GM21381 (cell line): Measurements from ENCODE around the gene CD5L.

ENCODE experiments used
- ATAC-seq: cut with Tn5 transposase; IDR thresholded peaks from one replicate; pipeline ENCODE4 v1.9.1; 2021; ENCODE audit warnings: mild to moderate bottlenecking, moderate library complexity; ENCODE audit not compliant: unreplicated experiment

CD5L gene

DNA sequence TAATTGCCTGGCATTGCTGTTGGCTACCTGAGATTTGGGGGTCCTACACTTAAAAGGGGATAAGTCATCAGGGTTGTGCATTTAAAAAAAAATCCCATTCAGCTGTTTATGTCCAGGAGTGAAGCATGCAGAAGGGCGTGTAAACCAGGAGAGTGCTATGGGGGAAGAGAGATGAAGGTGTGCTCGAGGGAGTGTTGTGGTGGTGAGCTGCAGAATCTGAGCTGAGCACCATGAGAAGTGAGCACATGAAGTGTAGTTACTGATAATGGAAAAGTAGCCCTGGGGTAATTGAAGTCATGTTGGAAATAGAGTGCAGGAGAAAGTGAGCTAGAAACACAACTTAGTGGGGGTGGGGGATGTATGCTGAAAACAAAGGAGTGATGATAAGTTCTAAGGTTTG, 22.4 kb downstream of the CD5L start:
- ATAC-seq, result no peak

DNA sequence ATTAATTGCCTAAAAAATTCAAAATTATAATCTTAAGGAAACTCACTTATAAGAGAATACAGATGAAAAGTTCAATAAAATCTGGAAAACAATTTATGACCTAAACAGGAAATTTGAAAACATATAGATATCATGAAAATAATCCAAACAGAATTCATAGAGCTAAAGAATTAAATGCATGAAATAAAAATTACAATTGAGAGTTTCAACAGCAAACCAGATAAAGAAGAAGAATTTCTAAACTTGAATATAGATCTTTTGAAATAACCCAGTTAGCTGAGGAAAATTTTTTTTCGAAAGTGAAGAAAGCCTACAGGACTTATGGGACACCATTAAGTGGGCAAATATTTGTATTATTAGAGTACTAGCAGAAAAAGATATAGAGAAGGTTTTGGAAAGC, 28.3 kb downstream of the CD5L start:
- ATAC-seq, result no peak

DNA sequence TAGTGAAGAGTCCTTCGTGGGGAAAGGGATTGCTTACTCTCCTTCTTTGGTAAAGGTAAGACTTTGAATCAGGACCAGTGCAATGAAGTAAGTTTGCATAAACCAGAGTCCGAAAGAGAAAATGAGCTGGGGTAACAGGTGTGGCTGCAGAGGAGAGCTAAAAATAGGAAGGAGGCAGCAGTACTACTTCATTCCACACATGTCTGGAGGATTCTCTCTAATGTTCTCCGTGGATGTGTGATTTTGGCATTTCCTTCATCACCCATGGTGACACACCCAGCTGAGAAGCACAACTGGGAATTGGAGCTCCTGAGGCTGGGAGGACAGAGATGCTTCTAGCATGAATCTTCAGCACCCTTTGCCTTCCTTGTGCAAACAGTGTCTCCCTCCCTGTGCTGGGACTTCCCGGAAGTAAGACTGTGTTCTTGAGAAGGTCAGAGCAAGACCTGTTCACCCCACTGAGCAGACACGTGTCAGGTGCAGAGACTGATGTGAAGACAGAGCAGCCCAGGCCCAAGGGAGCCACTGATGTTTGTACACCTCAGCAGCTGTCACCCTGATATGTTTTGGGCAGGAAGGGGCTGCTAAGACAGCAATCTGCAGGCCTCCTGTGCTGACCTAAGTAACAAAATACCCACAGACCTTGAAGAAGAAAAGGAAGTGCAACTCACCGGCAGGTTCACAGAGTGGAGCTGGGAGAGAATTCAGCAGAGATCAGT, 35.0 kb downstream of the CD5L start:
- peak; percentile 83 for ATAC-seq

DNA sequence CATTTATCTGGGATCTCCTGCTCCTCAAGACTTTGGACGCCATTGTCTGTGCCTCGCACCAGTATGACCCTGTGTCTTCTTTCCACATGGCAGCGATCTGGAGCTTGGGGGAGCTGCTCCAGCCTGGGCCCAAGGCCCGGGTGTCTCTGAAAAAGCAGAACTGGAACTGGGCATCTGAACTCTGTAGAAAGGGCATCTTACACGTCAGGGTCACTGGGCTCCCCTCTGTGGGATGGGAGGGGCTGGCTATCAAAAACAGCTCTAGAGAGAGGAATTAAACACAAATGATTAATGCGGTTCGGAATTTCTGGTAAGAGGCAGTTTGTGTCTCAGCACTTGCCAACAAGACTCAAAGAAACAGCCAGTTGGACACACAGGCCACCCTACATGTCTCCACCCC, 37.8 kb downstream of the CD5L start:
- ATAC-seq, result no peak

DNA sequence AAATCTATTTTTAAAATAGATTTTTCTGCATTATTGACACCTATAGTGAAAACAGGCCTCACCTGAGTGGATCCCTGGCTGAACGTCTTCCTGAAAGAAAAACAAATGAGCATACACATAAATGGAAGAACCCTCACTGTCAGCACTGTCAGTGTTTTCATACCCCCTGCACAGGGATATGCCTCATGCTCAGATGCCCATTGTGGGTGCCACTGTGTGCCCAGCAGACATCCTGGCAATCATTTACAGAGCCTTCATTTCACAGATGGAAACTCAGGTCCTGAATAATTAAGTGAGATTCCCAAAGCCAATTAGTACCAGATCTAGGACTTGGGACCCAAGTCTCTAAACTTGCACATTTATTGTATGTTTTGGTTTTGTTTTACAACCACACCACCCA, 41.6 kb downstream of the CD5L start:
- ATAC-seq, result no peak

DNA sequence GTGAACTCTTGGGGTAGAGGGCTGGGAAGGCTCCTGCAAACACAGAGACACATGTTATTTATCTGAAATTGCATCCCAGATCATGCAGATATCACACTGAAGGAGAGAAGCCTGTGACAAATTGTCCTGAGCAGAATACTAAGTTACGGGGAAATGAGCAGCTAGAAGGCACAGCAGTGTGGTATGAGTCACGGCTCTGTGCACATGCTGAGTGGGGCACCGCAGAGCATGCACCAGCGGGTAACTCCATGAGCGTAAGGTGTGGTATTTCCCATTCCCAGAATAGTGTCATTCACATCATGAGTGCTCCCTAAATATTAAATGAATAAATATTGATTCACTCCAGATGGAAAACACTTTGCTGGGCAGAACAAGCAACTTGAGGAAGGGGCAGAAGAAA, 43.4 kb downstream of the CD5L start:
- no peak for ATAC-seq

DNA sequence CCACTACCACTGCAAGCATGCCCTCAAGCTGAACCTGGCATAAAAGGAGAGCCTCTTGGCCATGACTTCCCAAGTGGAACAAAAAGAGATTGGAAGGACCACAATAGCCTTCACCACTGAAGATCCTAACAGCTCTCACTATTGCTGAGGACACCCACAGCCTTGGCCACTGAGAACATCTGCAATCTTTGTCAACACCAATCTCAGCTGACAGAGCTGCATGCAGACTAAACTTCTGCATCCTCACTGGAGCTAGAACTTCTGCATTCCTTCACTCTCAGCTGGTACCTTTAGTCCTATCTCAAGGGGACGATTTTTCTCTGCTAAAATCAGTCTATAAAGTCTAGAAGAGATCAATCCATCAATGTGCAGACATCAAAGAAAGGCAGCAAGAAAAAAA, 56.4 kb downstream of the CD5L start:
- ATAC-seq, result no peak

DNA sequence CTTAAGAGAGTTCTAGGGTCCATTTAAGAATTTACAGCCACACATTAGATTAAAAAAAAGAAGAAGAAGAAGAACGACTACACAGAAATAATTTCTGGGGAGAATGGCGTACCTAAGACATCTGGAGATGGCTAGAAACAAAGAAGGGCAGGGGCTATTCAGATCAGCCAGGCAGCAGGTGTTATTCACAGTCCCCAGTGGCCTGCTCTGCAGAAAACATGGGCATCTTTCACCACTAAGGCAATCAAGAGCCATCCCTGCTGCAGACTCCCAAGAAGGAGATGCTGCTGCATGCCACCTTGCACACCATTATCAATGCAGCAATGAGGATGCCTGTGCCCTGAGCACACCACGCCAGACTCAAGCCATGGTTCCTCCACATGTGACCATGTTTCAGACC, 56.8 kb downstream of the CD5L start:
- no peak for ATAC-seq

DNA sequence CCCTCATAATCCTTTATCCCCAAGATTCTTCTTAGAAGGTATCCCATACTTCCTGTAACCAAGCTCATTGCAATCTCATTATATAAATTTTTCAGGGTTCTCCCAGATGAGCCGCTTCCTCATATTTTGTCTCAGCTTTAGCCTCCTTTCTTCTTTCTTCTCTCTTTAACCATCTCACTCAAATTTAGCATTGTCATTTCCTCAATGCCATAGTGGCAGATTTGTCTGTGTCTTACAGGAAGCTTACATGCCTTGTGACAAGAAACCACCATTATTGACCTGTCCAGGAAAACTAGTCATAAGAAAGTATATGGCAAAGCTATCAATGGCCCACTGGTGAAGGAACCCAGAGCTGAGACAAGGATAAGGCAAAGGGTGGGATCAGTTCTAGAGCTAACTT, 58.7 kb downstream of the CD5L start:
- no peak for ATAC-seq

DNA sequence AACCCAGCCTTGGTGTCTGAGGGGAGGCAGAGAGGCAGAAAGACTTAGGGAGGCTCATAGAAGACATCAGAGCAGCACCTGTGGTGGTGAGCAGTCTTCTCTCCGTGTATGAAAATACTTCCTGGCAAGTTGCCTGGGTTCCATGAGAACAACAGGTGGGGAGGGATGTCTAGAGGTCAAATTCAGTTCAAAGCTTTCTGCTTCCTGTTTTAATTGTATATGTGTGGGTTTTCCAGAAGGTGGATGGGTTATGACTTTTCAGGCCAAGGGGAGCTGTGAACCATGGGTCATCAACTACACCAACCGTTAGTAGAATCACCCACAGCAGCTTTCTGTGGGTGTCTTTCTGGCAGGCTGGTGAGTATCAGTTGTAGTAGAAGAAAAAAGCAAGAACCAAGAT, 60.6 kb downstream of the CD5L start:
- peak; percentile 58 for ATAC-seq
